NT2/D1 (cell line): ENCODE results near the gene ANAPC7.

Source experiments
- SUZ12 ChIP-seq: IDR thresholded peaks from 2 replicates; pipeline ENCODE4 v1.6.1; 2011; ENCODE audit not compliant: insufficient read length, insufficient read depth; ENCODE audit errors: extremely low read depth
- YY1 ChIP-seq: IDR thresholded peaks from 2 replicates; pipeline ENCODE4 v1.6.1; 2011; ENCODE audit not compliant: insufficient read length, insufficient read depth
- ZNF274 ChIP-seq: IDR thresholded peaks from 2 replicates; pipeline ENCODE4 v1.6.1; 2011; ENCODE audit warnings: mild to moderate bottlenecking, low read depth, low read length

GRCh38 chr12:110373425-110373824 is 30.1 kb downstream of the ANAPC7 start:
- no peak for TF ChIP-seq YY1
- no peak for TF ChIP-seq SUZ12
- no peak for TF ChIP-seq ZNF274
